Renal cortical epithelial cell (primary cell): ENCODE measurements around the gene TPM1. TPM values are rescaled to one million over a fixed set of nuclear protein-coding genes. Genes with fewer than 3 reads are reported as not detected.
A peak's percentile ranks its signal among the peaks of the same experiment; 100 is the strongest.

Experiments
- DNase-seq: peaks from one replicate; pipeline ENCODE4 v3.0.0-alpha.2; 2011; ENCODE audit warnings: low read depth
- total RNA-seq: library from RNA; depleted of rRNA; stranded (reverse); fragments of >200 nt; gene quantifications from 2 replicates; pipeline ENCODE4 v1.2.3, GENCODE V29; 2014

TPM1 gene
- total RNA-seq, 1 donor from 2014 or later, result 1,733 TPM

- no peak for DNase-seq
Measured at GRCh38 chr15:63075015-63075983, 32.8 kb downstream of the TPM1 start.

GRCh38 chr15:63075984-63076713 is 33.6 kb downstream of the TPM1 start:
- no peak for DNase-seq

- DNase-seq, result no peak
Measured at GRCh38 chr15:63076714-63077046, 34.1 kb downstream of the TPM1 start.

- no peak for DNase-seq
Measured at GRCh38 chr15:63077952-63078351, 35.4 kb downstream of the TPM1 start.

- DNase-seq, result peak; percentile 64
Measured at GRCh38 chr15:63079947-63080626, 37.5 kb downstream of the TPM1 start.

GRCh38 chr15:63080634-63081250 is 38.2 kb downstream of the TPM1 start:
- DNase-seq, result no peak

- no peak for DNase-seq
Measured at GRCh38 chr15:63082366-63082765, 39.8 kb downstream of the TPM1 start.

- DNase-seq, result no peak
Measured at GRCh38 chr15:63083044-63083443, 40.5 kb downstream of the TPM1 start.

- DNase-seq, result no peak
Measured at GRCh38 chr15:63083541-63083940, 41.0 kb downstream of the TPM1 start.

- no peak for DNase-seq
Measured at GRCh38 chr15:63084806-63085205, 42.3 kb downstream of the TPM1 start.

- DNase-seq, result no peak
Measured at GRCh38 chr15:63085289-63085688, 42.7 kb downstream of the TPM1 start.

GRCh38 chr15:63086271-63086670 is 43.7 kb downstream of the TPM1 start:
- no peak for DNase-seq

GRCh38 chr15:63086947-63087346 is 44.4 kb downstream of the TPM1 start:
- no peak for DNase-seq

GRCh38 chr15:63088533-63089245 is 46.1 kb downstream of the TPM1 start:
- DNase-seq, result no peak

GRCh38 chr15:63089260-63090043 is 46.9 kb downstream of the TPM1 start:
- DNase-seq, result peak; percentile 51

- no peak for DNase-seq
Measured at GRCh38 chr15:63090472-63090871, 47.9 kb downstream of the TPM1 start.

- no peak for DNase-seq
Measured at GRCh38 chr15:63090887-63091286, 48.3 kb downstream of the TPM1 start.

- no peak for DNase-seq
Measured at GRCh38 chr15:63091679-63092446, 49.3 kb downstream of the TPM1 start.

- no peak for DNase-seq
Measured at GRCh38 chr15:63093486-63094205, 51.1 kb downstream of the TPM1 start.
